GM12878 (cell line): ENCODE data around the gene CFAP57. TPM values are rescaled to one million over a fixed set of nuclear protein-coding genes. Genes with fewer than 3 reads are reported as not detected.

Source experiments
- ASH2L ChIP-seq: fragments of 300-600, 200-600 bp; sonication (generic); IDR thresholded peaks from 2 replicates; pipeline ENCODE4 v1.6.1; 2017; ENCODE audit warnings: low read depth, mild to moderate bottlenecking, borderline replicate concordance
- BHLHE40 ChIP-seq, 2 experiments: fragments of 450-650 bp in 1 of 2; IDR thresholded peaks; 2 replicates each; pipeline ENCODE4 v1.6.1; 2011 to 2017; ENCODE audit warnings: low read depth in 2 of 2, borderline replicate concordance in 1 of 2, improper control_type of control experiment in 1 of 2, low read length in 1 of 2, mild to moderate bottlenecking in 1 of 2
- CHD1 ChIP-seq: IDR thresholded peaks from 2 replicates; pipeline ENCODE4 v1.6.1; 2012; ENCODE audit warnings: low read depth, low read length, improper control_type of control experiment
- HCFC1 ChIP-seq: fragments of 150-350 bp; IDR thresholded peaks from 2 replicates; pipeline ENCODE4 v1.6.1; 2014; ENCODE audit warnings: low read length
- IKZF2 ChIP-seq, 2 experiments: fragments of 450-650 bp; IDR thresholded peaks; 2 replicates each; pipeline ENCODE4 v1.6.1; 2017; ENCODE audit warnings: mild to moderate bottlenecking in 2 of 2, moderate library complexity in 2 of 2
- IRF4 ChIP-seq: IDR thresholded peaks from 2 replicates; pipeline ENCODE4 v1.6.1; 2011; ENCODE audit warnings: low read depth, low read length
- MTA3 ChIP-seq: IDR thresholded peaks from 2 replicates; pipeline ENCODE4 v1.6.1; 2012; ENCODE audit warnings: low read length, inconsistent platforms, borderline replicate concordance
- MYB ChIP-seq: fragments of 150-350 bp; IDR thresholded peaks from 2 replicates; pipeline ENCODE4 v1.6.1; 2014; ENCODE audit warnings: mild to moderate bottlenecking, low read depth, low read length, borderline replicate concordance
- NFIC ChIP-seq: IDR thresholded peaks from 2 replicates; pipeline ENCODE4 v1.6.1; 2012; ENCODE audit warnings: low read depth, mild to moderate bottlenecking, inconsistent platforms, low read length, moderate library complexity
- NR2C2 ChIP-seq: IDR thresholded peaks from 2 replicates; pipeline ENCODE4 v1.6.1; 2011; ENCODE audit warnings: borderline replicate concordance, low read depth; ENCODE audit not compliant: control insufficient read depth, insufficient read length
- PML ChIP-seq: IDR thresholded peaks from 2 replicates; pipeline ENCODE4 v1.6.1; 2012; ENCODE audit warnings: low read length, inconsistent platforms
- POLR2AphosphoS5 ChIP-seq: IDR thresholded peaks from 2 replicates; pipeline ENCODE4 v1.6.1; 2011; ENCODE audit warnings: mild to moderate bottlenecking, low read length, inconsistent platforms
- RB1 ChIP-seq: fragments of 450-650 bp; formaldehyde crosslinking; IDR thresholded peaks from 2 replicates; pipeline ENCODE4 v1.6.1; 2017; ENCODE audit warnings: mild to moderate bottlenecking, borderline replicate concordance
- RBBP5 ChIP-seq: fragments of 200-600 bp; sonication (generic); conservative IDR thresholded peaks from 2 replicates; pipeline ENCODE4 v1.6.1; 2016
- RCOR1 ChIP-seq: conservative IDR thresholded peaks from 2 replicates; pipeline ENCODE4 v1.6.1; 2012; ENCODE audit warnings: low read depth, low read length, improper control_type of control experiment
- RFX5 ChIP-seq: IDR thresholded peaks from 2 replicates; pipeline ENCODE4 v1.6.1; 2011; ENCODE audit warnings: low read depth, low read length, improper control_type of control experiment
- RUNX3 ChIP-seq: IDR thresholded peaks from 2 replicates; pipeline ENCODE4 v1.6.1; 2012; ENCODE audit warnings: low read length, inconsistent platforms
- SIN3A ChIP-seq: IDR thresholded peaks from 2 replicates; pipeline ENCODE4 v1.6.1; 2012; ENCODE audit warnings: low read depth, low read length, improper control_type of control experiment
- SMAD5 ChIP-seq: IDR thresholded peaks from 2 replicates; pipeline ENCODE4 v1.6.1; 2016; ENCODE audit warnings: antibody characterized with exemption, low read depth
- SP1 ChIP-seq: IDR thresholded peaks from one replicate; pipeline ENCODE4 v1.6.1; 2011; ENCODE audit warnings: low read depth, low read length
- STAT3 ChIP-seq: IDR thresholded peaks from 2 replicates; pipeline ENCODE4 v1.6.1; 2011; ENCODE audit warnings: low read depth, low read length, improper control_type of control experiment
- TARDBP ChIP-seq: IDR thresholded peaks from 2 replicates; pipeline ENCODE4 v1.6.1; 2016; ENCODE audit warnings: borderline replicate concordance
- TCF12 ChIP-seq: IDR thresholded peaks from 2 replicates; pipeline ENCODE4 v1.6.1; 2011; ENCODE audit warnings: low read depth, mild to moderate bottlenecking, low read length
- ZBED1 ChIP-seq: IDR thresholded peaks from 2 replicates; pipeline ENCODE4 v1.6.1; 2016; ENCODE audit warnings: borderline replicate concordance
- ZSCAN29 ChIP-seq: fragments of 450-650 bp; IDR thresholded peaks from 2 replicates; pipeline ENCODE4 v1.6.1; 2017; ENCODE audit warnings: mild to moderate bottlenecking, moderate library complexity
- polyA plus RNA-seq, 11 experiments: library from polyadenylated mRNA; depleted of rRNA in 4 of 11; unstranded in 6 of 11; stranded (reverse) in 5 of 11; fragments of >200 nt; fragmentation: Nextera tagmentation in 4 of 11; fragmentation: Illumina TruSeq in 1 of 11; extraction: Ambion mirVana in 4 of 11; extraction: Trizol in 1 of 11; gene quantifications; 1 replicate in 1 of 11; 2 replicates in 10 of 11; pipeline versions ENCODE4 v1.2.1 to v1.2.3, GENCODE V29; 2011 to 2016; ENCODE audit warnings: inconsistent platforms in 2 of 11, missing spikeins in 2 of 11, low read depth in 1 of 11
- total RNA-seq, 4 experiments: library from RNA; depleted of rRNA in 3 of 4; stranded (reverse); fragments of >200 nt in 3 of 4; fragmentation: Illumina TruSeq in 1 of 4; extraction: Trizol in 1 of 4; gene quantifications; 2 replicates each; pipeline versions ENCODE4 v1.2.1 to v1.2.3, GENCODE V29; 2013 to 2021
- TF ChIP-seq, protein P1 (sequence below): fragments of 450-650 bp; IDR thresholded peaks from 2 replicates; pipeline ENCODE4 v1.6.1; 2017; ENCODE audit warnings: borderline replicate concordance
- TF ChIP-seq, protein P2 (sequence below): IDR thresholded peaks from 2 replicates; pipeline ENCODE4 v1.6.1; 2012; ENCODE audit warnings: low read length, inconsistent platforms

The CFAP57 gene
- total and polyA plus RNA-seq, 10 of the 15 experiments (the other 5 are each of a cell fraction or from before 2014, with no cell fraction given): 0.45 to 4.8 (median 1.3) TPM

- TF ChIP-seq, protein P1, sequence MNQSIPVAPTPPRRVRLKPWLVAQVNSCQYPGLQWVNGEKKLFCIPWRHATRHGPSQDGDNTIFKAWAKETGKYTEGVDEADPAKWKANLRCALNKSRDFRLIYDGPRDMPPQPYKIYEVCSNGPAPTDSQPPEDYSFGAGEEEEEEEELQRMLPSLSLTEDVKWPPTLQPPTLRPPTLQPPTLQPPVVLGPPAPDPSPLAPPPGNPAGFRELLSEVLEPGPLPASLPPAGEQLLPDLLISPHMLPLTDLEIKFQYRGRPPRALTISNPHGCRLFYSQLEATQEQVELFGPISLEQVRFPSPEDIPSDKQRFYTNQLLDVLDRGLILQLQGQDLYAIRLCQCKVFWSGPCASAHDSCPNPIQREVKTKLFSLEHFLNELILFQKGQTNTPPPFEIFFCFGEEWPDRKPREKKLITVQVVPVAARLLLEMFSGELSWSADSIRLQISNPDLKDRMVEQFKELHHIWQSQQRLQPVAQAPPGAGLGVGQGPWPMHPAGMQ: no peak
- TF ChIP-seq TCF12 (0 out of 2 replicates have a peak, but pooled peaks have one; percentile 44), ZBED1 (no peak), MYB (no peak), MTA3 (peak; percentile 47; the same call in 1 of the 2 replicates), RBBP5 (no peak), BHLHE40 (IDR thresholded peaks at IDR 0.05; ENCODE audit: borderline replicate concordance in 1 of 2, low read depth in 2 of 2, low read length in 1 of 2) (no peak), NR2C2 (no peak), POLR2AphosphoS5 (no peak), RUNX3 (peak; percentile 88), NFIC (no peak; the same call in 1 of the 2 replicates), STAT3 (no peak), RFX5 (no peak), IRF4 (peak; percentile 59; the same call in 1 of the 2 replicates), RB1 (no peak), SMAD5 (no peak), CHD1 (no peak), PML (no peak), HCFC1 (no peak), IKZF2 (IDR thresholded peaks at IDR 0.05) (peak; percentile 88 to 89), SIN3A (no peak), ZSCAN29 (no peak), TARDBP (no peak), SP1 (peak; percentile 39), RCOR1 (no peak), ASH2L (no peak)
- TF ChIP-seq, protein P2, sequence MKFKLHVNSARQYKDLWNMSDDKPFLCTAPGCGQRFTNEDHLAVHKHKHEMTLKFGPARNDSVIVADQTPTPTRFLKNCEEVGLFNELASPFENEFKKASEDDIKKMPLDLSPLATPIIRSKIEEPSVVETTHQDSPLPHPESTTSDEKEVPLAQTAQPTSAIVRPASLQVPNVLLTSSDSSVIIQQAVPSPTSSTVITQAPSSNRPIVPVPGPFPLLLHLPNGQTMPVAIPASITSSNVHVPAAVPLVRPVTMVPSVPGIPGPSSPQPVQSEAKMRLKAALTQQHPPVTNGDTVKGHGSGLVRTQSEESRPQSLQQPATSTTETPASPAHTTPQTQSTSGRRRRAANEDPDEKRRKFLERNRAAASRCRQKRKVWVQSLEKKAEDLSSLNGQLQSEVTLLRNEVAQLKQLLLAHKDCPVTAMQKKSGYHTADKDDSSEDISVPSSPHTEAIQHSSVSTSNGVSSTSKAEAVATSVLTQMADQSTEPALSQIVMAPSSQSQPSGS: no peak
Observed at GRCh38 chr1:43220905-43221778, 49.0 kb downstream of the CFAP57 start (continued).
